ENCODE results near the gene RAB9B. TPM values are rescaled to one million over a fixed set of nuclear protein-coding genes. Genes with fewer than 3 reads are reported as not detected.

RAB9B gene
- total and polyA plus RNA-seq, 2 donors = 1.3 to 1.5 TPM

GRCh38 chrX:103781706-103782105 is 50.4 kb downstream of the RAB9B start:
- no peaks in the 10 kb centered on the region for H3K36me3 ChIP-seq (ENCODE audit: control insufficient read depth in 2 of 2, insufficient read depth in 2 of 2, low read length in 1 of 2)
- no peak overlapping the region for H3K4me3 ChIP-seq (ENCODE audit: low read length in 2 of 2)
- no peaks in the 10 kb centered on the region for H3K27me3 ChIP-seq (ENCODE audit: control insufficient read depth in 2 of 2, insufficient read depth in 1 of 2, low read length in 1 of 2)
- H3K9me3 ChIP-seq (ENCODE audit: control insufficient read depth in 2 of 2, insufficient read depth in 1 of 2, low read length in 1 of 2) = no peaks in the 10 kb centered on the region
- 92% methylated on average over 1 of the region's 1 CpG for WGBS
- no peak overlapping the region for H3K27ac ChIP-seq (ENCODE audit: low read depth in 1 of 2, low read length in 1 of 2)
- no peaks in the 10 kb centered on the region for H3K4me1 ChIP-seq (ENCODE audit: control insufficient read depth in 2 of 2, insufficient read depth in 2 of 2, low read length in 2 of 2)
- no peak for DNase-seq (ENCODE audit: low read depth in 6 of 9, low spot score in 9 of 9)

- no peak overlapping the region for H3K4me3 ChIP-seq (ENCODE audit: low read length in 2 of 2)
- H3K4me1 ChIP-seq (ENCODE audit: control insufficient read depth in 2 of 2, insufficient read depth in 2 of 2, low read length in 2 of 2) = no peaks in the 10 kb centered on the region
- no peak overlapping the region for H3K27ac ChIP-seq (ENCODE audit: low read depth in 1 of 2, low read length in 1 of 2)
- no peak for DNase-seq (ENCODE audit: low read depth in 6 of 9, low spot score in 9 of 9)
- H3K36me3 ChIP-seq (ENCODE audit: control insufficient read depth in 2 of 2, insufficient read depth in 2 of 2, low read length in 1 of 2) = no peaks in the 10 kb centered on the region
- 94% methylated on average over 4 of the region's 4 CpGs for WGBS
- H3K9me3 ChIP-seq (ENCODE audit: control insufficient read depth in 2 of 2, insufficient read depth in 1 of 2, low read length in 1 of 2) = no peaks in the 10 kb centered on the region
- H3K27me3 ChIP-seq (ENCODE audit: control insufficient read depth in 2 of 2, insufficient read depth in 1 of 2, low read length in 1 of 2) = no peaks in the 10 kb centered on the region
These were observed 51.0 kb downstream of the RAB9B start for GRCh38 chrX:103781062-103781402.

DNA sequence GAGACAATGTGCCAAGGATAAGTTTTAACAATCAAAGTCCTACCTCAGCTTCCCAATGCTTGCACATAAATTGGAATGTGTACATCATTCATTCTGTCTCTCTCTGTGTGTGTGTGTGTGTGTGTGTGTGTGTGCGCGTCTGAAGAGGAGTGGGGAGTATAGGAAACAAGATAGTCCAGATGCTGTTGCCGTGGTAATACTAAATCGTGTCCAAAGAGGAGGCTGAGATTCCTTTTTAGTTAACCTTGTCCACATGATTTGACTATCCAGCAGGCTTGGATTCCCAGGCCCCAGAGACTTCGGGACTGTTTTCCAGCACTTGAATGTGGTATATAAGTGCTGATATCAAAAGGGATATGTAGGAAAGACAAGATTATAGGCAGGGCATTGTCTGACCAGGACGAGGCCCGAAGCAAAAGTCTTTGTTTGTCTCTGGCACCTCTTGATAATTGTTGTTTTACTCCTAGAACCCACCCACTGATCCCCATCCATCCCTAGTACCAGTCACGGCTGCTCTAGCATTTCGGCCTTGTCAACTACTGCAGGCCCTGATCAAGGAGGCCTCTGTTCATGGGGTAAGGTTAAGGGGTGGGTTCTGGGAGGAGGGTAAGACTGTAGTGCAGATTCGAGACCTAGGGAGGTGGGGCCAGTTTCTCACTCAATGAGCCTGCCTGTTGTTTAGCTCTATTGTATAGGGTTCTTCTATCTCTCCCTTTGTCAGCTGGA is 51.6 kb downstream of the RAB9B start:
- H3K9me3 ChIP-seq (ENCODE audit: control insufficient read depth in 2 of 2, insufficient read depth in 1 of 2, low read length in 1 of 2) = no peaks in the 10 kb centered on the region
- H3K27me3 ChIP-seq (ENCODE audit: control insufficient read depth in 2 of 2, insufficient read depth in 1 of 2, low read length in 1 of 2) = no peaks in the 10 kb centered on the region
- H3K27ac ChIP-seq (ENCODE audit: low read depth in 1 of 2, low read length in 1 of 2) = no peak overlapping the region
- H3K4me1 ChIP-seq (ENCODE audit: control insufficient read depth in 2 of 2, insufficient read depth in 2 of 2, low read length in 2 of 2) = no peaks in the 10 kb centered on the region
- 96% methylated on average over 10 of the region's 10 CpGs for WGBS
- H3K36me3 ChIP-seq (ENCODE audit: control insufficient read depth in 2 of 2, insufficient read depth in 2 of 2, low read length in 1 of 2) = no peaks in the 10 kb centered on the region
- DNase-seq (ENCODE audit: low read depth in 6 of 9, low spot score in 9 of 9) = no peak
- no peak overlapping the region for H3K4me3 ChIP-seq (ENCODE audit: low read length in 2 of 2)

DNA sequence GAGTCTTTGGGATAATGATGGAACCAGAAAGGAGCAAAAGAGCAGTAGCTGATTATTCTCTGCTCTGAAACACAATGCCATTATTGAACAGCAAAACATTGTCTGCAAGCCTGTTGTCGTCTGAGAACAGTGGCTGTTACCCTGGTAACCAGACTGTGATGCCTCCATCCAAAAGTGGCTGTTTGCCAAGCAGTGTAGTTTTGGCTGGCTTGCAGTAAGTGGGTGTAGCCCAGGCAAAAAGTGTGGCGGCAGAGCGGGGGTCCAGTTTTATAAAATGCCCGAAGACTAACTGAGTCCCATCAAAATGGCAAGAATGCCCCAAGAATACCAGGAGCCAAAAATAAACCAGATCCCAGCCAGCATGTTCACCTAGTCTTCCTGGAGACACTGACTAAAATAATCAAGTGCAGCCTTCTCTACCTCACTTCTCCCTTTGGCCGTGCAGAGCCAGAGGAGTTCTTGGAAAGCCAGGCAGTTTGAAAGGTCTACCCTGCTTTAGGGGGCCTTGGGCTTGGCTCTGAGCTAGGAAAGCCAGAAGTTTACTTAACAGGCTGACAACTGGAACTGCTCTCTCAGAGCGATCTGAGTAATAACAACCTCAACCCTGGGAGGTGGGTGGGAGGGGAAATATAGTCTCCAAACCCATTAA is 52.8 kb downstream of the RAB9B start:
- no peak for DNase-seq (ENCODE audit: low read depth in 6 of 9, low spot score in 9 of 9)
- Histone ChIP-seq H3K4me3 (ENCODE audit: low read length in 2 of 2) (no peak overlapping the region), H3K9me3 (ENCODE audit: control insufficient read depth in 2 of 2, insufficient read depth in 1 of 2, low read length in 1 of 2) (no peaks in the 10 kb centered on the region), H3K36me3 (ENCODE audit: control insufficient read depth in 2 of 2, insufficient read depth in 2 of 2, low read length in 1 of 2) (no peaks in the 10 kb centered on the region), H3K4me1 (ENCODE audit: control insufficient read depth in 2 of 2, insufficient read depth in 2 of 2, low read length in 2 of 2) (no peaks in the 10 kb centered on the region), H3K27me3 (ENCODE audit: control insufficient read depth in 2 of 2, insufficient read depth in 1 of 2, low read length in 1 of 2) (no peaks in the 10 kb centered on the region), H3K27ac (ENCODE audit: low read depth in 1 of 2, low read length in 1 of 2) (no peak overlapping the region)
- WGBS = 92% methylated on average over 6 of the region's 6 CpGs

DNA sequence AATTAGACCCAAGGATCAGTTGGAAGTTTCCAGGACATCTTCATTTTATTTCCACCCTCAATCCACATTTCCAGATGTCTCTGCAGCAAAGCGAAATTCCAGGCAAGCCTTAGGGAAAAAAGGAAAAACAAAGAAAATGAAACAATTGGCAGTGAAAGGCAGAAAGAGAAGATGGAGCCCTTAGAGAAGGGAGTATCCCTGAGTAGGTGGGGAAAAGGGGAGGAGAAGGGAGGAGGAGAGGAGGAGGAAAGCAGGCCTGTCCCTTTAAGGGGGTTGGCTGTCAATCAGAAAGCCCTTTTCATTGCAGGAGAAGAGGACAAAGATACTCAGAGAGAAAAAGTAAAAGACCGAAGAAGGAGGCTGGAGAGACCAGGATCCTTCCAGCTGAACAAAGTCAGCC is 55.5 kb downstream of the RAB9B start, which contains the start of gene PLP1:
Gene PLP1 (plus strand): TSS at position 295 of the 400 bp plus-strand sequence. CDS start 156 bp downstream, outside the sequence.
- no peak for DNase-seq (ENCODE audit: low read depth in 6 of 9, low spot score in 9 of 9)
- Histone ChIP-seq H3K27me3 (ENCODE audit: control insufficient read depth in 2 of 2, insufficient read depth in 1 of 2, low read length in 1 of 2) (no peaks in the 10 kb centered on the region), H3K36me3 (ENCODE audit: control insufficient read depth in 2 of 2, insufficient read depth in 2 of 2, low read length in 1 of 2) (no peaks in the 10 kb centered on the region), H3K27ac (ENCODE audit: low read depth in 1 of 2, low read length in 1 of 2) (no peak within 1 kb of the TSS), H3K4me3 (ENCODE audit: low read length in 2 of 2) (no peak within 1 kb of the TSS), H3K9me3 (ENCODE audit: control insufficient read depth in 2 of 2, insufficient read depth in 1 of 2, low read length in 1 of 2) (no peaks in the 10 kb centered on the region), H3K4me1 (ENCODE audit: control insufficient read depth in 2 of 2, insufficient read depth in 2 of 2, low read length in 2 of 2) (no peaks in the 10 kb centered on the region)
- WGBS = 97% methylated on average over 2 of the region's 2 CpGs

DNA sequence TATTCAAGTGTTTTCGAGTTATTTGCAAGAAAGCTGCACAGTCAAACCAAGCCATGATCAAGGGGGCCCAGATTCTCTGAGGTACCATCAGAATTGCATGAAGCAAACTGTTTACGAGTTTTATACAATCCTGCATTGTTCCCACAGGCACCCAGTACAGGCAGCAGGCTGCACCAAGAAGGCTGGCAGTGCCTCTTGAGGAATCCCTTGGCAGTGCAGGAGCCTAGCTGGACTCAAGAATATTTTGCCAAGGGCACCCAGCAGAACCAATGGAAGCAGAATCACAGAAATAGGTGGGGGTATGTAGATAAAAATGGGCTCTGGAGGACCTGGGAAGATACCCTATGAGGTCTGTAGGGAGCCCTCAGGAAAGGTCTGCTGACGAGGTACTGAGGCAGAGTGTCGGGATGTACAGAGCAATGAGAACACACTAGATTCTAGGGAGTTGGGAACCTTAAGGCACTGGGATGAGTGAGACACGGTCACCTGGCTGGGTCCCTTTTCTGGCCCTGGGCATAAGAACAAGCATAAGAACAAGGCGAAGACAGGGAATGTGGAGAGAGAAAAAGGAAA is 57.9 kb downstream of the RAB9B start:
- WGBS = 91% methylated on average over 6 of the region's 6 CpGs
- no peaks in the 10 kb centered on the region for H3K36me3 ChIP-seq (ENCODE audit: control insufficient read depth in 2 of 2, insufficient read depth in 2 of 2, low read length in 1 of 2)
- no peaks in the 10 kb centered on the region for H3K9me3 ChIP-seq (ENCODE audit: control insufficient read depth in 2 of 2, insufficient read depth in 1 of 2, low read length in 1 of 2)
- DNase-seq (ENCODE audit: low read depth in 6 of 9, low spot score in 9 of 9) = no peak
- H3K27me3 ChIP-seq (ENCODE audit: control insufficient read depth in 2 of 2, insufficient read depth in 1 of 2, low read length in 1 of 2) = no peaks in the 10 kb centered on the region
- no peak overlapping the region for H3K4me3 ChIP-seq (ENCODE audit: low read length in 2 of 2)
- no peak overlapping the region for H3K27ac ChIP-seq (ENCODE audit: low read depth in 1 of 2, low read length in 1 of 2)
- H3K4me1 ChIP-seq (ENCODE audit: control insufficient read depth in 2 of 2, insufficient read depth in 2 of 2, low read length in 2 of 2) = no peaks in the 10 kb centered on the region

DNA sequence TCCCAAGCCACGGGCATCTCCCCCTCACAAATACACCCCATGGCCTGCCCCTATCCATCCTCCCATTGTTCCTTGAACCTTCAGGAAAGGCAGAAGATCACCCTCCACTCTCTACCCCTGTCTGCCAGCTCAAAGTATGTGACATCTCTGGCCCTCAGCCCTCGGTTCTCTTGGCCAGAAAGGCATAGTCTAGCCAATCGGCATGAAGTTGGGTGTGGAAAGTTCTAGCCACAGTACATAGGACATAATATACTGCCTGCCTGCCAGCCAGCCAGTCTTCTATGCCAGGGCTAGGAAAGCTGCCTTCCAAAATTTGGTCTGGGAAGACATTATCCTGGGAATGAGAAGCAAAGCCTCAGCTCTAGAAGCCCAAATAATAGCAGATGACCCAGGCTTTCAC is 58.6 kb downstream of the RAB9B start:
- no peaks in the 10 kb centered on the region for H3K27me3 ChIP-seq (ENCODE audit: control insufficient read depth in 2 of 2, insufficient read depth in 1 of 2, low read length in 1 of 2)
- H3K9me3 ChIP-seq (ENCODE audit: control insufficient read depth in 2 of 2, insufficient read depth in 1 of 2, low read length in 1 of 2) = no peaks in the 10 kb centered on the region
- no peaks in the 10 kb centered on the region for H3K4me1 ChIP-seq (ENCODE audit: control insufficient read depth in 2 of 2, insufficient read depth in 2 of 2, low read length in 2 of 2)
- no peak overlapping the region for H3K27ac ChIP-seq (ENCODE audit: low read depth in 1 of 2, low read length in 1 of 2)
- H3K4me3 ChIP-seq (ENCODE audit: low read length in 2 of 2) = no peak overlapping the region
- no peak for DNase-seq (ENCODE audit: low read depth in 6 of 9, low spot score in 9 of 9)
- H3K36me3 ChIP-seq (ENCODE audit: control insufficient read depth in 2 of 2, insufficient read depth in 2 of 2, low read length in 1 of 2) = no peaks in the 10 kb centered on the region
- 90% methylated on average over 3 of the region's 3 CpGs for WGBS

Other genes with a start within 250 kb of the RAB9B start
- gene TCEAL4, start 246.7 kb downstream of the RAB9B start, total RNA-seq = 27.2 TPM
- gene TCEAL4, start 246.7 kb downstream of the RAB9B start, polyA plus RNA-seq = 200 TPM
- gene TCEAL3, start 224.3 kb downstream of the RAB9B start, total RNA-seq = 5.5 TPM
- gene TCEAL3, start 224.3 kb downstream of the RAB9B start, polyA plus RNA-seq = 25.9 TPM
- gene TCEAL1, start 203.3 kb downstream of the RAB9B start, total RNA-seq = 14.9 TPM
- 55.7 TPM for gene TCEAL1, start 203.3 kb downstream of the RAB9B start, polyA plus RNA-seq
- 183 TPM for gene MORF4L2, start 145.6 kb downstream of the RAB9B start, total RNA-seq
- gene MORF4L2, start 145.6 kb downstream of the RAB9B start, polyA plus RNA-seq = 223 TPM
- gene TMEM31, start 121.3 kb downstream of the RAB9B start, total RNA-seq = 0.19 TPM
- 0.37 TPM for gene TMEM31, start 121.3 kb downstream of the RAB9B start, polyA plus RNA-seq
- gene PLP1, start 55.4 kb downstream of the RAB9B start, total RNA-seq = 9.6 TPM
- 4.2 TPM for gene PLP1, start 55.4 kb downstream of the RAB9B start, polyA plus RNA-seq
- 9.1 TPM for gene TMSB15B, start 130.4 kb upstream of the RAB9B start, total RNA-seq
- 10.9 TPM for gene TMSB15B, start 130.4 kb upstream of the RAB9B start, polyA plus RNA-seq
- not detected for gene H2BW1, start 181.5 kb upstream of the RAB9B start, total RNA-seq
- gene H2BW1, start 181.5 kb upstream of the RAB9B start, polyA plus RNA-seq = not detected
- not detected for gene H2BW2, start 207.7 kb upstream of the RAB9B start, total RNA-seq
- gene H2BW2, start 207.7 kb upstream of the RAB9B start, polyA plus RNA-seq = not detected
- 3.4 TPM for gene TMSB15C, start 244.0 kb upstream of the RAB9B start, total RNA-seq
- 2.3 TPM for gene TMSB15C, start 244.0 kb upstream of the RAB9B start, polyA plus RNA-seq

All from thymus (tissue), 11 donors.